Mesenteric fat pad (tissue), 1 donor: Measurements from ENCODE around the gene LRRC66. TPM values are rescaled to one million over a fixed set of nuclear protein-coding genes. Genes with fewer than 3 reads are reported as not detected.

Experiments used
- DNase-seq: peaks from one replicate; pipeline ENCODE4 v3.0.0-alpha.2; 2020; ENCODE audit warnings: low spot score
- total RNA-seq: library from RNA; stranded (reverse); fragmentation: NEBNext Ultra II Directional; extraction: Animal tissue kit (Norgen Biotek cat#: 25700); gene quantifications from one replicate; pipeline ENCODE4 v1.2.1, GENCODE V29; 2021
- donor health status: DM: yes; HTN: yes; CAD: no.

The LRRC66 gene
- total RNA-seq, 1 donor from 2014 or later, result 0.42 TPM

- no peak for DNase-seq
These were observed 4.8 kb downstream of the LRRC66 start for GRCh38 chr4:52015366-52015765.

- DNase-seq, result no peak
These were observed 5.3 kb downstream of the LRRC66 start for GRCh38 chr4:52014903-52015302.

- DNase-seq, result no peak
These were observed 7.5 kb downstream of the LRRC66 start for GRCh38 chr4:52012651-52013050.

GRCh38 chr4:52010986-52011385, 9.2 kb downstream of the LRRC66 start:
- DNase-seq, result no peak

GRCh38 chr4:52006887-52007286, 13.3 kb downstream of the LRRC66 start:
- DNase-seq, result no peak

- DNase-seq, result no peak
These were observed 14.4 kb downstream of the LRRC66 start for GRCh38 chr4:52005604-52006273.

GRCh38 chr4:52004414-52004813, 15.7 kb downstream of the LRRC66 start:
- DNase-seq, result no peak

GRCh38 chr4:52001616-52002015, 18.5 kb downstream of the LRRC66 start:
- DNase-seq, result no peak

GRCh38 chr4:51999250-51999649, 20.9 kb downstream of the LRRC66 start:
- DNase-seq, result no peak

- DNase-seq, result no peak
These were observed 21.3 kb downstream of the LRRC66 start for GRCh38 chr4:51998837-51999236.

GRCh38 chr4:51997647-51998046, 22.5 kb downstream of the LRRC66 start:
- no peak for DNase-seq

GRCh38 chr4:51995647-51996220, 24.4 kb downstream of the LRRC66 start:
- DNase-seq, result no peak

- DNase-seq, result no peak
These were observed 54.3 kb downstream of the LRRC66 start for GRCh38 chr4:51965862-51966261.

GRCh38 chr4:51963841-51964517, 56.2 kb downstream of the LRRC66 start:
- DNase-seq, result no peak

GRCh38 chr4:51960486-51960885, 59.7 kb downstream of the LRRC66 start:
- no peak for DNase-seq

GRCh38 chr4:51958199-51958968, 61.8 kb downstream of the LRRC66 start:
- DNase-seq, result no peak

Other genes with a start within 250 kb of the LRRC66 start
- gene DCUN1D4, start 177.2 kb downstream of the LRRC66 start, total RNA-seq, result 59.1 TPM
- 65.3 TPM for gene SGCB, start 17.9 kb upstream of the LRRC66 start, total RNA-seq
- gene SPATA18, start 30.9 kb upstream of the LRRC66 start, total RNA-seq, result 7.2 TPM